H1 (cell line): ENCODE results near the gene PASK. TPM values are rescaled to one million over a fixed set of nuclear protein-coding genes. Genes with fewer than 3 reads are reported as not detected.

Experiments
- CTCF ChIA-PET: fragments of 300-600 bp; sonication (Branson Sonifier 250); formaldehyde crosslinking; loops from one replicate; lab custom pipeline; 2021; ENCODE audit not compliant: partially characterized antibody; lab: Charles Lee
- POLR2A ChIA-PET: fragments of 300-600 bp; sonication (Branson Sonifier 250); formaldehyde crosslinking; loops from one replicate; lab custom pipeline; 2021; ENCODE audit warnings: inconsistent platforms; ENCODE audit not compliant: partially characterized antibody; lab: Charles Lee
- DNase-seq, 2 experiments: peaks; one replicate each; pipeline versions ENCODE4 v3.0.0 to v3.0.0-alpha.2; 2010 to 2022; ENCODE audit warnings: low spot score in 2 of 2, low read depth in 1 of 2, mixed read lengths in 1 of 2
- FAIRE-seq: peaks from 2 replicates; lab custom pipeline; 2011; peaks lifted over from hg19 to GRCh38; lab: Jason Lieb, UNC
- H2AFZ ChIP-seq: 2 replicates; pipeline ENCODE4 v1.8.1; 2012; ENCODE audit warnings: low read length, inconsistent platforms
- H2AK5ac ChIP-seq: 2 replicates; pipeline ENCODE4 v1.6.1; 2013; ENCODE audit warnings: low read depth, low read length
- H2BK120ac ChIP-seq: replicated peaks from 2 replicates; pipeline ENCODE3; 2013; ENCODE audit warnings: low read depth, low read length, inconsistent platforms
- H2BK12ac ChIP-seq: 2 replicates; pipeline ENCODE4 v1.6.1; 2013; ENCODE audit warnings: low read depth, low read length
- H2BK15ac ChIP-seq: 2 replicates; pipeline ENCODE4 v1.6.1; 2013; ENCODE audit warnings: low read length
- H2BK20ac ChIP-seq: 2 replicates; pipeline ENCODE4 v1.6.1; 2013; ENCODE audit warnings: low read length
- H2BK5ac ChIP-seq: 2 replicates; pipeline ENCODE4 v1.6.1; 2013; ENCODE audit warnings: low read depth, low read length
- H3K14ac ChIP-seq: 2 replicates; pipeline ENCODE4 v1.6.1; 2013; ENCODE audit warnings: inconsistent platforms; ENCODE audit not compliant: insufficient read length
- H3K18ac ChIP-seq: 2 replicates; pipeline ENCODE4 v1.6.1; 2013; ENCODE audit warnings: low read length; ENCODE audit errors: extremely low read depth
- H3K23ac ChIP-seq: 2 replicates; pipeline ENCODE4 v1.6.1; 2013; ENCODE audit warnings: inconsistent platforms; ENCODE audit not compliant: insufficient read length
- H3K23me2 ChIP-seq: 2 replicates; pipeline ENCODE4 v1.6.1; 2013; ENCODE audit warnings: low read depth, low read length
- H3K27ac ChIP-seq: 2 replicates; pipeline ENCODE4 v1.6.1; 2011; ENCODE audit warnings: low read depth, low read length, inconsistent platforms
- H3K27me3 ChIP-seq, 4 experiments: replicated peaks in 1 of 4; 1 replicate in 1 of 4; 2 replicates in 3 of 4; pipeline versions ENCODE4 v1.6.1 to v1.8.1; 2011 to 2013; ENCODE audit warnings: low read length in 3 of 4, mild to moderate bottlenecking in 3 of 4, inconsistent platforms in 2 of 4, mixed read lengths in 2 of 4, moderate library complexity in 1 of 4; ENCODE audit not compliant: control insufficient read depth in 3 of 4, insufficient read depth in 3 of 4; ENCODE audit errors: extremely low read depth in 1 of 4
- H3K36me3 ChIP-seq, 4 experiments: 2 replicates each; pipeline versions ENCODE4 v1.6.1 to v1.8.1; 2011 to 2013; ENCODE audit warnings: mild to moderate bottlenecking in 4 of 4, low read length in 3 of 4, moderate library complexity in 2 of 4, control low read depth in 1 of 4, inconsistent platforms in 1 of 4; ENCODE audit not compliant: insufficient read depth in 4 of 4, control insufficient read depth in 2 of 4
- H3K4ac ChIP-seq: replicated peaks from 2 replicates; pipeline ENCODE3; 2013; ENCODE audit warnings: low read length, low read depth, mixed read lengths, inconsistent platforms; ENCODE audit not compliant: insufficient read length
- H3K4me1 ChIP-seq, 4 experiments: replicated peaks in 1 of 4; 1 replicate in 1 of 4; 2 replicates in 3 of 4; pipeline versions ENCODE4 v1.6.1 to v1.8.1; 2011 to 2013; ENCODE audit warnings: low read length in 3 of 4, inconsistent platforms in 2 of 4, mixed read lengths in 1 of 4; ENCODE audit not compliant: insufficient read depth in 4 of 4, control insufficient read depth in 3 of 4
- H3K4me2 ChIP-seq, 2 experiments: 2 replicates each; pipeline versions ENCODE4 v1.6.1 to v1.8.1; 2011 to 2013; ENCODE audit warnings: low read depth in 2 of 2, low read length in 2 of 2, control low read depth in 1 of 2, inconsistent platforms in 1 of 2, mild to moderate bottlenecking in 1 of 2; ENCODE audit not compliant: insufficient read depth in 1 of 2
- H3K4me3 ChIP-seq, 4 experiments: fragments of 200-600, 300-600 bp in 1 of 4; sonication (generic), shearing (Covaris generic), sonication (Bioruptor Twin) in 1 of 4; 2 replicates each; pipeline versions ENCODE4 v1.5.1 to v1.8.1; 2011 to 2016; ENCODE audit warnings: low read length in 4 of 4, low read depth in 3 of 4, control low read depth in 2 of 4, inconsistent platforms in 2 of 4, mild to moderate bottlenecking in 2 of 4, mixed read lengths in 1 of 4, moderate library complexity in 1 of 4; ENCODE audit not compliant: insufficient read depth in 2 of 4; ENCODE audit errors: extremely low read depth in 1 of 4
- H3K56ac ChIP-seq: replicated peaks from 2 replicates; pipeline ENCODE3; 2013; ENCODE audit warnings: low read depth, mild to moderate bottlenecking, mixed read lengths, low read length, inconsistent platforms; ENCODE audit not compliant: insufficient read length
- H3K79me1 ChIP-seq: 2 replicates; pipeline ENCODE4 v1.6.1; 2013; ENCODE audit warnings: low read depth, low read length, control low read depth
- H3K79me2 ChIP-seq, 2 experiments: 2 replicates each; pipeline versions ENCODE4 v1.6.1 to v1.8.1; 2012 to 2013; ENCODE audit warnings: low read length in 2 of 2, mild to moderate bottlenecking in 2 of 2, inconsistent platforms in 1 of 2; ENCODE audit not compliant: insufficient read depth in 2 of 2, control insufficient read depth in 1 of 2
- H3K9ac ChIP-seq, 4 experiments: replicated peaks in 1 of 4; 1 replicate in 1 of 4; 2 replicates in 3 of 4; pipeline versions ENCODE4 v1.6.1 to v1.8.1; 2011 to 2013; ENCODE audit warnings: low read depth in 3 of 4, low read length in 3 of 4, control low read depth in 2 of 4, mild to moderate bottlenecking in 2 of 4, moderate library complexity in 2 of 4, inconsistent platforms in 1 of 4; ENCODE audit errors: extremely low read depth in 1 of 4
- H3K9me3 ChIP-seq, 2 experiments: 2 replicates each; pipeline versions ENCODE4 v1.6.1 to v1.8.1; 2012 to 2013; ENCODE audit warnings: mild to moderate bottlenecking in 2 of 2, moderate library complexity in 2 of 2, control low read depth in 1 of 2, inconsistent platforms in 1 of 2, low read depth in 1 of 2, low read length in 1 of 2, mixed read lengths in 1 of 2; ENCODE audit not compliant: insufficient read depth in 2 of 2
- H4K20me1 ChIP-seq, 2 experiments: replicated peaks in 1 of 2; 2 replicates each; pipeline versions ENCODE3 to v1.8.1; 2011 to 2013; ENCODE audit warnings: inconsistent platforms in 2 of 2, low read length in 2 of 2, mild to moderate bottlenecking in 1 of 2; ENCODE audit not compliant: insufficient read depth in 2 of 2, control insufficient read depth in 1 of 2
- H4K5ac ChIP-seq: 2 replicates; pipeline ENCODE4 v1.6.1; 2013; ENCODE audit warnings: low read length, low read depth, mixed read lengths, inconsistent platforms; ENCODE audit not compliant: insufficient read length
- H4K8ac ChIP-seq: 2 replicates; pipeline ENCODE4 v1.8.0; 2013; ENCODE audit warnings: mild to moderate bottlenecking, moderate library complexity, low read length, inconsistent platforms; ENCODE audit not compliant: insufficient read depth; ENCODE audit errors: extremely low read depth
- H4K91ac ChIP-seq: replicated peaks from 2 replicates; pipeline ENCODE3; 2013; ENCODE audit warnings: low read length, mixed read lengths, inconsistent platforms; ENCODE audit not compliant: insufficient read length
- MAX ChIP-seq: IDR thresholded peaks from 2 replicates; pipeline ENCODE4 v1.6.1; 2012; ENCODE audit warnings: inconsistent platforms
- SP2 ChIP-seq: IDR thresholded peaks from 2 replicates; pipeline ENCODE4 v1.6.1; 2012; ENCODE audit warnings: mild to moderate bottlenecking, low read length, inconsistent platforms
- WGBS, 2 experiments: shearing (Covaris generic) in 1 of 2; methylation state at CpG; one replicate each; pipeline versions ENCODE4 v1.1.6 to v1.1.7; 2013 to 2015; ENCODE audit warnings: low lambda C conversion rate in 2 of 2, mixed read lengths in 2 of 2, inconsistent platforms in 1 of 2, low coverage in 1 of 2, missing lambda C conversion rate in 1 of 2; ENCODE audit not compliant: insufficient replicate concordance in 2 of 2, insufficient coverage in 1 of 2, insufficient read length in 1 of 2; ENCODE audit errors: extremely low coverage in 1 of 2, missing lambda C conversion rate in 1 of 2; 5-methylcytosine and 5-hydroxymethylcytosine counted together
- polyA plus RNA-seq, 7 experiments: library from polyadenylated mRNA; depleted of rRNA in 3 of 7; stranded (reverse) in 5 of 7; unstranded in 2 of 7; fragments of >200 nt in 5 of 7; fragments of 200-250 nt in 2 of 7; gene quantifications; 1 replicate in 5 of 7; 2 replicates in 1 of 7; 4 replicates in 1 of 7; pipeline versions ENCODE4 v1.2.1 to v1.2.3, GENCODE V29; 2011 to 2013; ENCODE audit warnings: missing spikeins in 2 of 7, mixed read lengths in 2 of 7
- total RNA-seq: library from RNA; stranded (reverse); fragmentation: NEBNext Ultra II Directional; extraction: Animal tissue kit (Norgen Biotek cat#: 25700); gene quantifications from 2 replicates; pipeline ENCODE4 v1.2.1, GENCODE V29; 2021

PASK gene
- total and polyA plus RNA-seq, 2 of the 8 experiments (the other 6 are each of a cell fraction or from before 2014, with no cell fraction given) = 20.5 to 66.1 TPM

GRCh38 chr2:241177526-241178334 is 28.5 kb upstream of the PASK start:
- TF ChIP-seq SP2 (no peak), MAX (no peak)
- H2BK20ac ChIP-seq = no peak overlapping the region
- WGBS, 2 experiments = 92% methylated on average over 12 of the region's 12 CpGs; no CpG with 5 or more reads in 1 of the 2 experiments
- H4K5ac ChIP-seq = no peak overlapping the region
- no peak overlapping the region for H2BK120ac ChIP-seq
- H2BK15ac ChIP-seq = no peak overlapping the region
- no peak overlapping the region for H3K4ac ChIP-seq
- no peak overlapping the region for H2AFZ ChIP-seq
- H3K23ac ChIP-seq = no peak overlapping the region
- H3K23me2 ChIP-seq = no peaks in the 10 kb centered on the region
- no peak for FAIRE-seq
- no peaks in the 10 kb centered on the region for H3K79me2 ChIP-seq
- ChIA-PET CTCF (interaction anchor here (0.7 to 1.6 kb wide), 2 partner anchors 20 to 21 kb away, joined by 3 read pairs; no protein-coding TSS in a partner anchor), POLR2A (interaction anchor here (1.0 kb wide), 1 partner anchor 9 kb away, joined by 5 read pairs; no protein-coding TSS in a partner anchor)
- H3K79me1 ChIP-seq = no peaks in the 10 kb centered on the region
- H3K4me1 ChIP-seq = no peaks in the 10 kb centered on the region
- peaks cover 0 to 1% of the 10 kb centered on the region in 2 experiments for H4K20me1 ChIP-seq
- no peak overlapping the region for H3K4me3 ChIP-seq
- no peak overlapping the region for H4K8ac ChIP-seq
- no peak overlapping the region for H4K91ac ChIP-seq
- no peaks in the 10 kb centered on the region for H3K36me3 ChIP-seq
- no peak overlapping the region for H3K27ac ChIP-seq
- no peak overlapping the region for H2BK5ac ChIP-seq
- H3K56ac ChIP-seq = no peak overlapping the region
- H3K9ac ChIP-seq = no peak overlapping the region
- H2BK12ac ChIP-seq = no peak overlapping the region
- no peak overlapping the region for H3K14ac ChIP-seq
- no peak overlapping the region for H3K18ac ChIP-seq
- H2AK5ac ChIP-seq = no peak overlapping the region
- H3K4me2 ChIP-seq = no peak overlapping the region
- no peak for DNase-seq
- H3K9me3 ChIP-seq = no peaks in the 10 kb centered on the region
- no peaks in the 10 kb centered on the region for H3K27me3 ChIP-seq
